PC-9 (cell line): ENCODE data around the gene PHEX. TPM values are rescaled to one million over a fixed set of nuclear protein-coding genes. Genes with fewer than 3 reads are reported as not detected.

ENCODE experiments used
- BruUV-seq: library from RNA; stranded (reverse); fragments of 400-500 nt; replicated peaks from 2 replicates; lab custom pipeline; 2021; lab: Mats Ljungman, UMichigan
- CTCF ChIA-PET: fragments of 300-600 bp; sonication (Branson Sonifier 250); formaldehyde crosslinking; loops from one replicate; lab custom pipeline; 2022; ENCODE audit warnings: antibody characterized with exemption; lab: Charles Lee
- POLR2A ChIA-PET: fragments of 300-600 bp; sonication (Branson Sonifier 250); formaldehyde crosslinking; loops from one replicate; lab custom pipeline; 2022; ENCODE audit warnings: antibody characterized with exemption; ENCODE audit not compliant: unreplicated experiment; lab: Charles Lee
- DNase-seq, 2 experiments: peaks; one replicate each; pipeline versions ENCODE4 v3.0.0 to v3.0.0-alpha.2; 2015 to 2022; ENCODE audit warnings: mixed read lengths in 1 of 2
- H2AFZ ChIP-seq: fragments of 200-600 bp; sonication (generic); 2 replicates; pipeline ENCODE4 v1.8.1; 2017; ENCODE audit warnings: antibody characterized with exemption
- H3F3A ChIP-seq: fragments of 200-600 bp; sonication (generic); 2 replicates; pipeline ENCODE4 v1.8.1; 2017; ENCODE audit warnings: antibody characterized with exemption, mild to moderate bottlenecking, low read depth; ENCODE audit not compliant: insufficient read depth
- H3K27ac ChIP-seq: fragments of 200-600 bp; sonication (generic); 2 replicates; pipeline ENCODE4 v1.6.1; 2016; ENCODE audit warnings: mixed run types
- H3K27me3 ChIP-seq: fragments of 200-600 bp; sonication (generic); 2 replicates; pipeline ENCODE4 v1.6.1; 2016; ENCODE audit warnings: low read depth, mixed run types; ENCODE audit not compliant: insufficient read depth
- H3K36me3 ChIP-seq: fragments of 200-600 bp; sonication (generic); 2 replicates; pipeline ENCODE4 v1.6.1; 2016; ENCODE audit warnings: low read depth, mixed run types
- H3K4me1 ChIP-seq: fragments of 200-600 bp; sonication (generic); replicated peaks from 2 replicates; pipeline ENCODE4 v1.6.1; 2016; ENCODE audit warnings: mixed run types; ENCODE audit not compliant: insufficient read depth
- H3K4me2 ChIP-seq: fragments of 200-600 bp; sonication (generic); 2 replicates; pipeline ENCODE4 v1.6.1; 2017; ENCODE audit warnings: mixed run types
- H3K4me3 ChIP-seq: fragments of 200-600 bp; sonication (generic); 2 replicates; pipeline ENCODE4 v1.6.1; 2016; ENCODE audit warnings: mixed run types
- H3K79me2 ChIP-seq: fragments of 200-600 bp; sonication (generic); 2 replicates; pipeline ENCODE4 v1.6.1; 2017; ENCODE audit warnings: low read depth, mixed run types
- H3K9me2 ChIP-seq: fragments of 200-600 bp; sonication (generic); 2 replicates; pipeline ENCODE4 v1.8.1; 2017; ENCODE audit warnings: mild to moderate bottlenecking; ENCODE audit not compliant: insufficient read depth
- H3K9me3 ChIP-seq: fragments of 200-600 bp; sonication (generic); 2 replicates; pipeline ENCODE4 v1.8.1; 2016; ENCODE audit warnings: low read depth; ENCODE audit not compliant: insufficient read depth
- H4K20me1 ChIP-seq: fragments of 200-600 bp; sonication (generic); 2 replicates; pipeline ENCODE4 v1.8.1; 2017; ENCODE audit not compliant: insufficient read depth
- CTCF ChIP-seq: fragments of 200-600 bp; sonication (generic); conservative IDR thresholded peaks from 2 replicates; pipeline ENCODE4 v1.6.1; 2017; ENCODE audit warnings: mixed run types, antibody characterized with exemption, mild to moderate bottlenecking, moderate library complexity
- EZH2 ChIP-seq: fragments of 200-600 bp; sonication (generic); IDR thresholded peaks from 2 replicates; pipeline ENCODE4 v1.8.0; 2017; ENCODE audit warnings: antibody characterized with exemption, low read depth
- intact Hi-C: fragments of 100-400 bp; cut with micrococcal nuclease; formaldehyde crosslinking; loops from one replicate; pipeline ENCODE4 v1.10.0; 2022; ENCODE audit not compliant: unreplicated experiment
- total RNA-seq: library from RNA; stranded (reverse); gene quantifications from 2 replicates; pipeline ENCODE4 v1.2.3, GENCODE V29; 2021

The PHEX gene
- total RNA-seq, 1 experiment from 2014 or later: 3.5 TPM

- intact Hi-C loops: loop anchor here (5.0 kb wide), 1 partner anchor 99 kb away; no protein-coding TSS in a partner anchor
- H3K4me1 ChIP-seq: peaks cover 8% of the 10 kb centered on the region
- ChIA-PET CTCF (no interaction called here), POLR2A (no interaction called here)
- no peaks in the 10 kb centered on the region for H3K79me2 ChIP-seq
- DNase-seq: peak in 1 of 2 experiments; percentile 62
- peak overlapping the region; percentile 39 for H3K27ac ChIP-seq
- H3K4me2 ChIP-seq: peak overlapping the region; percentile 19; the same call in 1 of the 2 replicates
- H4K20me1 ChIP-seq: no peaks in the 10 kb centered on the region
- no peak overlapping the region for H2AFZ ChIP-seq
- H3K9me2 ChIP-seq: no peaks in the 10 kb centered on the region
- H3K36me3 ChIP-seq: no peaks in the 10 kb centered on the region
- BruUV-seq: no TSS peak
- H3K9me3 ChIP-seq: 0 out of 2 replicates have a peak, but pooled peaks cover 3% of the 10 kb centered on the region
- no peaks in the 10 kb centered on the region for H3F3A ChIP-seq
- H3K4me3 ChIP-seq: no peak overlapping the region
- H3K27me3 ChIP-seq: no peaks in the 10 kb centered on the region
- no peak for TF ChIP-seq CTCF
- no peak for TF ChIP-seq EZH2
Measured at GRCh38 chrX:22171287-22172060, 139.3 kb downstream of the PHEX start.

- Histone ChIP-seq H3K9me2 (no peaks in the 10 kb centered on the region), H3K36me3 (no peaks in the 10 kb centered on the region), H3K4me3 (no peak overlapping the region), H3K27ac (no peak overlapping the region), H2AFZ (no peak overlapping the region), H4K20me1 (no peaks in the 10 kb centered on the region), H3K27me3 (no peaks in the 10 kb centered on the region), H3K4me1 (peaks cover 8% of the 10 kb centered on the region), H3F3A (no peaks in the 10 kb centered on the region), H3K9me3 (no peaks in the 10 kb centered on the region), H3K79me2 (no peaks in the 10 kb centered on the region), H3K4me2 (no peak overlapping the region)
- ChIA-PET CTCF (no interaction called here), POLR2A (no interaction called here)
- intact Hi-C loops: loop anchor here (5.0 kb wide), 1 partner anchor 102 kb away; no protein-coding TSS in a partner anchor
- no peak for TF ChIP-seq EZH2
- TF ChIP-seq CTCF: no peak
- BruUV-seq: no TSS peak
- no peak for DNase-seq
Measured at GRCh38 chrX:22173966-22174365, 141.8 kb downstream of the PHEX start.

- DNase-seq: no peak
- Histone ChIP-seq H3K4me3 (no peak overlapping the region), H3K9me2 (no peaks in the 10 kb centered on the region), H2AFZ (no peak overlapping the region), H3K27me3 (no peaks in the 10 kb centered on the region), H3K27ac (no peak overlapping the region), H3K4me2 (no peak overlapping the region), H3K4me1 (no peaks in the 10 kb centered on the region), H3K36me3 (no peaks in the 10 kb centered on the region), H4K20me1 (no peaks in the 10 kb centered on the region), H3K79me2 (no peaks in the 10 kb centered on the region), H3F3A (no peaks in the 10 kb centered on the region), H3K9me3 (no peaks in the 10 kb centered on the region)
- CTCF ChIA-PET: no interaction called here
- intact Hi-C loops: no loop called here
- TF ChIP-seq CTCF (no peak), EZH2 (no peak)
- POLR2A ChIA-PET: no interaction called here
- no TSS peak for BruUV-seq
Measured at GRCh38 chrX:22177950-22178515, 145.9 kb downstream of the PHEX start.
